Lower leg skin (tissue), 3 donors: ENCODE data around the gene TMEM121B.

Experiments
- CTCF ChIP-seq, 3 donors: fragments of 450-650 bp; IDR thresholded peaks; one replicate each; pipeline ENCODE4 v1.5.1; 2016; ENCODE audit warnings: antibody characterized with exemption in 3 of 3, mild to moderate bottlenecking in 3 of 3, moderate library complexity in 2 of 3
- POLR2A ChIP-seq, 2 donors: fragments of 450-650 bp; IDR thresholded peaks; one replicate each; pipeline ENCODE4 v1.6.1; 2016 to 2017; ENCODE audit warnings: antibody characterized with exemption in 2 of 2, mild to moderate bottlenecking in 1 of 2, moderate library complexity in 1 of 2

DNA sequence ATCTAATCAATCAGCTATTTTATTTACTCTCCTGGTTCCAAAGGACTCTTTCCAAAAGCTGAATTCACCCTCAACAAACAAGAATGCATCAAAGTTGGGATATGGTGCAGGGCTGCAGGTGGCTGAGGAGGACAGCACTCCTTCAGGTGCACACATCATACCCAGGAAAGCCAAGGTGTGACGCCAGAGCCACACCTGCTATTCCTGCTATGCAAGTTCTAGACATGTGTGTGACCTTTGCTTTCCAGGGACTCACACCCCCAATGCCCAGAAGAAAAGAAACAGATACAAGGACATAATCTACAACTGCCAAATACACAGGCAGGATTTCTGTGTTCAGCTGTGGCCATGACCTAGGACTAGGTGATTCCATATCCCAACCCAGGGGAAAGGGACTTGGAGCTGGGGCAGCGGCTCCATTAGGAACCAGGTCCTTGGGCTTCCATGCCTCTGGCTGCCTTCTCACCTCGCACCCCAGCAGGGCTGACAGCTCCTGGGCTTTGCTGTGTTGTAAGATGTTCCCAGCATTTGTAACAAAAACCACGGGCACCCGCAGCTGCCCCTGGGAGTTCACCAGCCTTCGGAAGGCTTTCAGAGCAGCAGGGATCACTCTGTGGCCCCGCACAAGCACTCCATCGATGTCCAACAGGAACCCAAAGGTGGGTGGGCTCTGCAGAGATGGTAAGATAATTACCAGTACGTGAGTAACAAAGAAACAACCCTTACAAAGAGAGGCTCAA is 28.1 kb upstream of the TMEM121B start:
- TF ChIP-seq POLR2A (IDR thresholded peaks at IDR 0.05), result no peak
- no peak for TF ChIP-seq CTCF (IDR thresholded peaks at IDR 0.05)
